HG03469 (cell line): ENCODE results near the gene RANBP17.
A peak's percentile ranks its signal among the peaks of the same experiment; 100 is the strongest.
"Not testable (repeated sequence)": the region's sequence is repeated elsewhere in the genome, so short reads cannot be mapped to it uniquely, and the experiment has no call there.

ENCODE experiments used
- ATAC-seq: cut with Tn5 transposase; IDR thresholded peaks from one replicate; pipeline ENCODE4 v1.9.1; 2021; ENCODE audit warnings: mild to moderate bottlenecking, moderate library complexity, moderate number of reproducible peaks; ENCODE audit not compliant: unreplicated experiment

RANBP17 gene

DNA sequence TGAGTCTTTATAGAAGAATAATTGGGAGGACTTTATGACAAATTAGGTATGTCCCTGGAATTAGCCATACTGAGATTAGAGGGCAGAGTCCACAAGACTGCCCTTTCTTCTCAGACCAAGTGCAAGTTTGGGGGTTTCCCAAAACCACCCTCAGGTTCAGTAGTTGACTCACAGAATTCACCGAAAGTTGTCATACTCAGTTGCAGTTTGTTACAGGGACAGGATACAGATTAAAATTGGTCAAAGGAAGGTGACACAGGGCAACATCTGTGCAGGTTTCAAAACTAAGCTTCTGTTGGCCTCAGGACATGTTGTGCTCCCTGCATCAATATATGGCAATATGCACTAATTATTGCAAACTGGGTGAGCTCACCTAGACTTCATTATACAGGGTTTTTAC is 3.8 kb downstream of the RANBP17 start:
- ATAC-seq = peak; percentile 72

DNA sequence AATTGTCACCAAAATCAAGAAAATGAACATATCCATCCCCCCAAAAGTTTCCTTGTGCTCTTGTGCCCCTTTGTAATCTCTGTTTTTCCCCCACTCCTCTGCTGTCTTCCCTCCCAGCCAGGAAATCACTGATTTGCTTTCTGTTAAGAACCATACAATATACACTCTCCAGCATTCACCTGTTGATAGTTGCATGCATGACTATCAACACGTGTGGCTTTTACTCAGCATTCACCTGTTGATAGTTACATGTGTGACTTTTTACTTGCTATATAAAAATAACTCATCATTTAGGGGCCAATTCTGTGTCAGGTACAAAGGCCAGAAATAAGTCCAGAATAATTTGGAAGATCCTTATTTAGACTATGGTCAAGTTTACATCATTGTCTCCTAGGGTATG is 6.0 kb downstream of the RANBP17 start:
- ATAC-seq = no peak

DNA sequence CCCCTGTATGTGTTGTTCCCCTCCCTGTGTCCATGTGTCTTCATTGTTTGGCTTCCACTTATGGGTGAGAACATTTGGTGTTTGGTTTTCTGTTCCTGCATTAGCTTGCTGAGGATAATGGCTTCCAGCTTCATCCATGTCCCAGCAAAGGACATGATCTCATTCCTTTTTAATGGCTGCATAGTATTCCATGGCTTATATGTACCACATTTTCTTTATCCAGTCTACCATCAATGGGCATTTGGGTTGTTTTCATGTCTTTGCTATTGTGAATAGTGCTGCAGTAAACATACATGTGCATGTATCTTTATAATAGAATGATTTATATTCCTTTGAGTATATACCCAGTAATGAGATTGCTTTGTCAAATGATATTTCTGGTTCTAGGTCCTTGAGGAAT is 8.6 kb downstream of the RANBP17 start:
- not testable (repeated sequence) for ATAC-seq

DNA sequence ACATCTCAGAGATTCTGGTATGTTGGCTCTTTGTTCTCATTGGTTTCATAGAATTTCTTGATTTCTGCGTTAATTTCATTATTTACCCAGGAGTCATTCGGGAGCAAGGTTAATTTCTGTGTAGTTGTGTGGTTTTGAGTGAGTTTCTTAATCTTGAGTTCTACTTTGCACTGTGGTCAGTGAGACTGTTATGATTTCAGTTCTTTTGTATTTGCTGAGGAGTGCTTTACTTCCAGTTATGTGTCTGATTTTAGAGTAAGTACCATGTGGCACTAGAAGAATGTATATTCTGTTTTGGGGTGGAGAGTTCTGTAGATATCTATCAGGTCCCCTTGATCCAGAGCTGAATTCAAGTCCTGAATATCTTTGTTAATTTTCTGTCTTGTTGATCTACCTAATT is 12.2 kb downstream of the RANBP17 start:
- no peak for ATAC-seq

DNA sequence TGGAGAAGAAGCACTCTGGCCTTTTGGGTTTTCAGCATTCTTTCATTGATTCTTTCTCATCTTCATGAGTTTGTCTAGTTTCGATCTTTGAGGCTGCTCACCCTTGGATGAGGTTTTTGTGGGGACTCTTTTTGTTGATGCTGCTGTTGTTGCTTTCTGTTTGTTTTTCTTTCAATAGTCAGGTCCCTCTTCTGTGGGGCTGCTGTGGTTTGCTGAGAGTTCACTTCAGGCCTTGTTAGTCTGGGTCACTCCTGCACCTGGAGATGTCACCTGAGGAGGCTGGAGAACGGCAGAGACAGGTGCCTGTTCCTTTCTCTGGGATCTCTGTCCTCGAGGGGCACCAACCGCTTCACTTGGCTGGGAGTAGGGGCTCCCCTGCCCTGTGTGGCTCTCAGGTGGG is 14.0 kb downstream of the RANBP17 start:
- ATAC-seq = no peak

DNA sequence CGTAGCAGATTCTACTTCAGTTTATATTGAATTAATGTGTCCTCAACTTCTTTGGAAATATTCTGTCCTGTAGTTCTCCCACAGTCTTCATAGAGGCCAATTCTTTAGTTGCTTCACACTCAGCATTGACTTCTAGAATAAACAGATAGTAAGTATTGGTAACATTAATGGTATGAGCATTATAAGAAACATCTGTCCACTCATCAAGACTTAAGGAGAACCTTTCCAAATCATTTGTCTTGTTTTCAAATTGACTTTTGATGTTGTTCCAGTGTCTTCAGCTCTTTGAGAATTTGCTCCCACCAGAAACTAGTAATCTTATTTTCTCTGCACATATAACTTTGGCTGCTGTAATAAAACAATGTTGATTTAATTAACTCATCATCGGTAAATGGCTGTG is 18.3 kb downstream of the RANBP17 start:
- ATAC-seq = no peak

DNA sequence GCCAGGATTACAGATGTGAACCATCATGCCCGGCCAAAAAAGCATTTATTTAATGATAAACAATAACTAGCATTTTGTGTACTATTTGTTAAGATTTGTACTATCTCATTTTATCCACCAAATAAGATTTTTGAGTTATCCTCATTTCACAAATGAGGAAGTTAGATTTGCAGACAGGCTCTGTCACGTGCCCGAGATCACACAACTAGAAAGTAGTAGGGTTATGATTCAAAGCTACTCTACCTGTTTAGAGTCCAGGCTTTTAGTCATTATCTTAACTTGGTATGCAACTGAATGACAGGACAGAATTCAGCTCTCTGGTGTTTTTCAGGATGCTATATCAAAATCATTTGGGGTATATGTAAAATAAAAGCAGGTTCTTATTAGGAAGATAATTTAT is 20.5 kb downstream of the RANBP17 start:
- no peak for ATAC-seq

DNA sequence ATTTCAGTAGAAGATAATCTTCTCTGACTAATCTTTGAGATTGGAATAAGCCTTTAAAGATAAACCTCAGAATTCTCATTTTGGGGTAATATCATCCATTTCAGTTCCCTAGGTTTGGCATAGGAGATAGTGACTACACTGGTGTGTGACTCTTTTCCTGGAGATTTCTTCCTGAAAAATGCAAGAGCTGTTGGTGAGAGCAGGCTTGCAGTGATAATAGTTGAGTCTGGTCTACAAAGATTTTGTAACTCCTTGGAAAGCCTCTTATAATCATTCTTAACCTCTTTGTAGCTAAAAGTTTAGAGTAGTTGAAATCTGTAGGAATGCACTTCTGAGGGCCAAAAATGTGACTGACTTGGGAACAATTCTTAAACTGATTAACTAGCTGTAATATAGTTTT is 23.4 kb downstream of the RANBP17 start:
- ATAC-seq = no peak

DNA sequence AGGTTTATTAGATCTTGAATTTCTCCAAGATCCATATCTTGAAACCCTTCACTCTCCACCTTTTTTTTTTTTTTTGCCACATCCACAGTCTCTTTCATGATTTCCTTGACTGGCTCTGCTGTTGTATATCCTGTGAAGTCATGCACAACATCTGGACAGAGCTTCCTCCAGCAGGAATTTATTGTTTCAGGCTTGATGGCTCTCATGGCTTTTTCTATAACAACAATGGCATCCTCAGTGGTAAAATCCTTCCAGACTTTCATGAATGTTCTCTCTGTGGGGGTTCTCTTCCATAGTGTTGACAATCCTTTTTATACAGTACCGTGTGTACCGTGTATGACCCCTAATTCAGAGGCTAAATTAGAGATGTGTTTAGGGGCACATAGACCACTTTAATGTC is 24.0 kb downstream of the RANBP17 start:
- no peak for ATAC-seq

DNA sequence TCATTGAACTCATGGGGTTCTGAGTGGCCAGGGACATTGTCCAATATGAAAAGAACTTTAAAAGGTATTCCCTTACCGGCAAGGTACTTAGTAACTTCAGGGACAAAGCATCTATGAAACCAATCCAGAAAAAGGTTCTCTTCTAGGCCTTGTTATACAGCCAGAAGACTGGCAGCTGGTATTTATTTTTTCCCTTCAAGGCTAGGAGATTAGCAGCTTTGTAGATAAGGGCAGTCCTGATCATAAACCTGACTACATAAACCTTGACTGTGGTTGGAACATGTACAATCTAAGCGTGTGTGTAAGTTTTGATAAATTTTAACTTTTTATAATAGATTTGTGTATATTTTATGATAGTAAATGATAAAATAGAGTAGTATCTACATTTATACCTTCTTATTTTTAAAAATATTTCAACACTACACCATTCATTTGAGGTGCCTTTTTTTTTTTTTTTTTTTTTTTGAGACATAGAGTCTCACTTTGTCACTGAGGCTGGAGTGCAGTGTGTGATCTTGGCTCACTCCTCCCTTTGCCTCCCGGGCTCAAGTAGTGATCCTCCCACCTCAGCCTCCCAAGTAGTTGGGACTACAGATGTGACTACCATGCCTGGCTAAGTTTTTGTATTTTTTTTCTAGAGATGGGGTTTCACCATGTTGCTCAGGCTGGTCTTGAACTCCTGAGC is 24.5 kb downstream of the RANBP17 start:
- ATAC-seq = no peak

DNA sequence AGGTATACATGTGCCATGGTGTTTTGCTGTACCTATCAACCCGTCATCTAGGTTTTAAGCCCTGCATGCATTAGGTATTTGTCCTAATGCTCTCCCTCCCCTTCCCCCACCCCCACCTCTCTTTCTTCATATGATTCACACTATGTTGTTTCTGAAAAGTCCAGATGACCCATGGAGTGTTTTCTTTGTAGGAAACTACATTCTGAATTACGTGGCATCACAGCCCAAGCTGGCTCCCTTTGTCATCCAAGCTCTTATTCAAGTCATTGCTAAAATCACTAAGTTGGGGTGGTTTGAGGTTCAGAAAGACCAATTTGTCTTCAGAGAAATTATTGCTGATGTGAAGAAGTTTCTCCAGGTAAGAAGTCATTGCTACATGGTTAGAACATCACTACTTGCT is 30.4 kb downstream of the RANBP17 start:
- no peak for ATAC-seq

DNA sequence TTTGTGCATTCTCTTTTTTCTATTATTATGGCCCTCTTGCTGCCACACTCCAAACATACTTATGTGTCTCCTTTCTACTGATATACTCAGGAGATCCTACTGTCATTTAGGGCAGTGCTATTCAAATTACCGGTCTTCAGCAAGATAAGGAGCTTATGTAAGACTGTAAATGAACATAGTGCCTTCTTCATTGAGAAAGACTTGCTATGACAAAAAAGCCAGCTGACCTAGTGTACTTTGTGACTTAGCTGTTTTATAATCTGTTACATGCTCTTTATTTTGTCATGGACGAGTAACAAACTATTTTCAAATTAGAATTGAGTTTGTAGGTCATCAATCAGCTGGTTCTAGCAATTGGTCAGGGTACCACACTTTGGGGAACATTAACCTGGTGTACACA is 32.8 kb downstream of the RANBP17 start:
- no peak for ATAC-seq

DNA sequence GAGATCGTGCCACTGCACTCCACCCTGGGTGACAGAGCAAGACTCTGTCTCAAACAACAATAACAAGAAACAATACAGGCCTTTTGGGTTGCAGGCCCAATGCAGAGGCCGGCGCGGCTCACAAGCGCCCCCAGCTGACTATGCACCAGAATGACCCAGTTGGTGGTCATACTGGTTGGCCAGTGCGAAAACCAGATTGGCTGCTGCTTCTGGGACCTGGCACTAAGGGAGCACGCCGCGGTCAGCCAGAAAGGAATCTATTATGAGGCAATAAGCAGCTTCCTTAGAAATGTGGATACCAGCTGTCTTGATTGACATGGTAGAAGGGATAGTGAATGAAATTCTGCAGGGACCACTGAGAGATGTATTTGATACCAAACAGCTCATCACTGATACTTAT is 35.0 kb downstream of the RANBP17 start:
- ATAC-seq = no peak

DNA sequence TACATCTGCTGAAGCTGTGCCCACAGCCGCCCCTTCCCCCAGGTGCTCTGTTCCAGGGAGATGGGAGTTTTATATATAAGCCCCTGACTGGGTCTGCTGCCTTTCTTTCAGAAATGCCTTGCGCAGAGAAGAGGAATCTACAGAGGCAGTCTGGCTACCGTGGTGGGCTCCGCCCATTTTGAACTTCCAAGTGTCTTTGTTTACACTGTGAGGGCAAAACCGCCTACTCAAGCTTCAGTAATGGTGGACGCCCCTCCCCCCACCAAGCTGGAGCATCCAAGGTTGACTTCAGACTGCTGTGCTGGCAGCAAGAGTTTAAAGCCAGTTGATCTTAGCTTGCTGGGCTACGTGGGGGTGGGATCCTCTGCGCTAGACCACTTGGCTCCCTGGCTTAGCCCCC is 41.3 kb downstream of the RANBP17 start:
- no peak for ATAC-seq

DNA sequence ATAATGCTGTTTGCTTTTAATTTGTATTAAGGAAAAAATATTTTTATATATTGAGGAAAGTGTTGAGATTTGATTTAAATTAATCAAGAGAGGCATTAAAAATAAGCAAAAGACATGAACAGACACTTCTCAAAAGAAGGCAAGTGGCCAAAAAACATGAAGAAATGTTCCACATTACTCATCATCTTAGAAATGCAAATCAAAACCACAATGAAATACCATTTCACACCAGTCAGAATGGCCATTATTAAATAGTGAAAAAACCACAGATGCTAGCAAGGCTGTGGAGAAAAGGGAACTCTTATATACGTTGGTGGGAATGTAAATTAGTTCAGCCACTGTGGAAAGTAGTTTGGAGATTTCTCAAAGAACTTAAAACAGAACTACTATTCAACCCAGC is 45.9 kb downstream of the RANBP17 start:
- ATAC-seq = no peak

DNA sequence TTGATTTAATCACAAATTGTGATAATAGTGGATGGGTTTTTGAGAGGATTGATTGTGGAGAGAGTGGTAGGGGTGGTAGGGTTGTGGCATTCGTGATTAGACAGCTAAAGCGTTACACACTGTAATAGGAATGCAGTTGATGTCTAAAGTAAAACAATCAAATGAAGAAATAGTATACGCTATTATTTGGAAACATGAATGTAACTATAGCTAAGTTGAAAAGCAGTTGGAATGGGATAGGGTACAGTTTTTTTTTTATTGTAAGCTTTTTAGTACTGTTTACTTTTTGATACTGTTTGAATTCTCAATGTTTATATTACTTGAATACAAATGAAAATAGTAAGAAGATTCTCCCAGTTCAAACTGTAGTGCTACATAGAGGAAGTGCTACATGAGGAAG is 51.8 kb downstream of the RANBP17 start:
- no peak for ATAC-seq

DNA sequence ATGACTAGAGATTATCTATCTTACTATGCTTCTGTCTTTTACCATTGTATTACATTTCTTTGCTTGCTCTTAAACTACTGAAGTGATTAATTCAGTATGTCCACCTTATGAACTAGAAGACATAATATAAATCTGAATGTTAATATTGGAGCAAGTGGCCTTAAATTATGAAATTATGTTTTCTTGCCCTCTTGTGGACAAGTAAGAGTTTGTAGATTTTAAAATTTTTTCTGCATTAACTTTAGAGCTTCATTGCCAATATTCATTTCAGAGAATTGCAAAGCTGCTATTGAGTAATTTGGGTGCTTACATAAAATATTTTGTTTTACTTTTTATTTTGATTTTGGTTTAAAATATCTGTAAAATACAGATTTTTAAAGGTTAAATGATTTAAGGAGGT is 55.3 kb downstream of the RANBP17 start:
- no peak for ATAC-seq

DNA sequence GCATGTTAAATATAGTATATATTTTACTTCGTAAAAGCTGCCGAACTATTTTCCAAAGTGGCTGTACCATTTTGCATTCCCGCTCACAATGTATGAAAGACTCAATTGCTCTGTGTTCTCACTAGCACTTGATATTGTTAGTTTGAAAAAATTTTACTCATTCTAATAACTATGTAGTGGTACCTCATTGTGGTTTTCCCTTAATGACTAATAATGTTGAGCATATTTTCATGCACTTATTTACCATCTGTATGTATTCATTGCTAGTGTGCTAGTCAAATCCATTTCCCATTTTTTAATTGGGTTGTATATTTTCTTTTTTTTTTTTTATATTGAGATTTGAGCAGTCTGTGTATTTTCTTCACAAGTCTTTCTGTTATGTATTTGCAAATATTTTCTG is 58.4 kb downstream of the RANBP17 start:
- ATAC-seq = no peak

DNA sequence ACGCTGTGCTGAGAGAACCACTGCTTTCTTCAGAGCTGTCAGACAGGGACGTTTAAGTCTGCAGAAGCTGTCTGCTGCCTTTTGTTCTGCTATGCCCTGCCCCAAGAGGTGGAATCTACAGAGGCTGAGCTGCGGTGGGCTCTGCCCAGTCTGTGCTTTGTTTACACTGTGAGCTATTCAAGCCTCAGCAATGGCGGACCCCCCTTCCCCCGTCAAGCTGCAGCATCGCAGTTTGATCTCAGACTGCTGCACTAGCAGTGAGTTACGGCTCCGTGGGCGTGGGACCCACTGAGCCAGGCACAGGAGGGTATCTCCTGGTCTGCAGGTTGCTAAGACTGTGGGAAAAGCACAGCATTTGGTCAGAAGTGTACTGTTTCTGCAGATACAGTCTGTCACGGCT is 60.5 kb downstream of the RANBP17 start:
- ATAC-seq = not testable (repeated sequence)

DNA sequence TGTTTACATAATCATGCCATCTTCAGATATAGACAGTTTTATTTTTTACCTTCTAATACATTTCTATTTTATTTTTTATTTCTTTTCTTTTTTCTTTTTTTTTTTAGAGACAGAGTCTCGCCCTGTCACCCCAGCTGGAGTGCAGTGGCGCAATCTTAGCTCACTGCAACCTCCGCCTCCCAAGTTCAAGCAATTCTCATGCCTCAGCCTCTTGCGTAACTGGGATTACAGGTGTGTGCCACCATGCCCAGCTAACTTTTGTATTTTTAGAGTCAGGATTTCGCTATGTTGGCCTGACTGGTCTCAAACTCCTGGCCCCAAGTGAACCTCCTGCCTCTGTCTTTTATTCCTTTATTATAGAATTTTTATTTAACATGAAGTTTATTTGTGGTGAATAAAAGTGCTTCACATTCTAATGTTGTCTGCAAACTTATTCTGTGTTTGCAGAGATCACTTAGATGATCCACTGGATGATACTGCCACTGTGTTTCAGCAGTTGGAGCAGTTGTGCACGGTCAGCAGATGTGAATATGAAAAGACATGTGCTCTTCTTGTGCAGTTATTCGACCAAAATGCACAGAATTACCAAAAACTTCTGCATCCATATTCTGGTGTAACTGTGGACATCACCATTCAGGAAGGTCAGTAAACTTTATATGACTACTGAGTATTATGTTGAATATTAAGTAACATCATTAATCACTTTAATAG is 62.2 kb downstream of the RANBP17 start:
- ATAC-seq = no peak

DNA sequence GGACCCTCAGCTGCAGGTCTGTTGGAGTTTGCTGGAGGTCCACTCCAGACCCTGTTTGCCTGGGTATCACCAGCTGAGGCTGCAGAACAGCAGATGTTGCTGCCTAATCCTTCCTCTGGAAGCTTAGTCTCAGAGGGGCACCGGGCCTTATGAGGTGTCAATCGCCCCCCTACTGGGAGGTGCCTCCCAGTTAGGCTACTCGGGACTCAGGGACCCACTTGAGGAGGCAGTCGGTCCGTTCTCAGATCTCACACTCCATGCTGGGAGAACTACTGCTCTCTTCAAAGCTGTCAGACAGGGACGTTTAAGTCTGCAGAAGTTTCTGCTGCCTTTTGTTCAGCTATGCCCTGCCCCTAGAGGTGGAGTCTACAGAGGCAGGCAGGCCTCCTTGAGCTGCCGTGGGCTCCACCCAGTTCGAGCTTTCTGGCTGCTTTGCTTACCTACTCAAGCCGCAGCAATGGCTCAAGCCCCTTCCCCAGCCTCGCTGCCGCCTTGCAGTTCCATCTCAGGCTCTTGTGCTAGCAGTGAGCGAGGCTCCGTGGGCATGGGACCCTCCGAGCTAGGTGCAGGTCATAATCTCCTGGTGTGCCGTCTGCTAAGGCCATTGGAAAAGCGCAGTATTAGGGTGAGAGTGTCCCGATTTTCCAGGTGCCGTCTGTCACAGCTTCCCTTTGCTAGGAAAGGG is 73.9 kb downstream of the RANBP17 start:
- ATAC-seq = not testable (repeated sequence)

DNA sequence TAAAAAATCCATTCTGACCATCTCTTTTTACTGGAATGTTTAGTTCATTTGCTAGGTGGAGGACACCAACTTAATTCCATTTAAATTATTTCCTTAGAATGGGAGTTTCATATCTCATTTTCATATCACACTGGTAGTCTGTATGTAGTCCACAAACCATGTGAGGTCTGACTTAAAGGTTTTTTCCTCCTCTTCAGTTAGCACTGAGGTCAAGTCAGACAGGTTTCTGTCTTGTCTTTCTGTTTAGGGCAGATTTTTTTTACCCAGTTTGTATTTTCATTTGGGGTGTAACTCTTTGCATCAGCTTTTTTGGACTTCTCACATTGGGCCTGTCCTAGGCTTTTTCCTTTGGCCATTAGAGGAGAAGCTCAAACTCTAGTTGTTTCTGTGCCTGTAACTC is 75.3 kb downstream of the RANBP17 start:
- no peak for ATAC-seq
